CD4-positive, alpha-beta T cell treated with Interleukin-17A for 1 hour (primary cell): ENCODE data around the gene VSIG8.

Experiments used
- DNase-seq: peaks from one replicate; pipeline ENCODE4 v3.0.0-alpha.2; 2020

Gene VSIG8

GRCh38 chr1:159828176-159828575 lies 34.3 kb downstream of the VSIG8 start:
- no peak for DNase-seq

- peak; percentile 58 for DNase-seq
These were observed 34.9 kb downstream of the VSIG8 start for GRCh38 chr1:159827549-159827948.

- DNase-seq = peak; percentile 14
These were observed 35.4 kb downstream of the VSIG8 start for GRCh38 chr1:159827102-159827490.

GRCh38 chr1:159826441-159827101 lies 35.9 kb downstream of the VSIG8 start, which contains the start of gene SLAMF8:
Gene SLAMF8, plus strand, starts transcription at chr1:159826873. Its CDS starts 26 bp downstream, at chr1:159826899.
- DNase-seq = peak; percentile 66

- no peak for DNase-seq
These were observed 36.9 kb downstream of the VSIG8 start for GRCh38 chr1:159825564-159825963.

- DNase-seq = no peak
These were observed 39.1 kb downstream of the VSIG8 start for GRCh38 chr1:159823406-159823805.

- DNase-seq = no peak
These were observed 41.1 kb downstream of the VSIG8 start for GRCh38 chr1:159821171-159821867.

- no peak for DNase-seq
These were observed 45.0 kb downstream of the VSIG8 start for GRCh38 chr1:159817276-159818041.

- DNase-seq = no peak
These were observed 46.5 kb downstream of the VSIG8 start for GRCh38 chr1:159815926-159816325.

- no peak for DNase-seq
These were observed 57.5 kb downstream of the VSIG8 start for GRCh38 chr1:159804924-159805323.
